PC-3 (cell line): ENCODE measurements around the gene MIPOL1.

Source experiments
- CTCF ChIP-seq: fragments of 300-600 bp; sonication (generic); conservative IDR thresholded peaks from 2 replicates; pipeline ENCODE4 v1.5.1; 2017; ENCODE audit warnings: antibody characterized with exemption, low read depth, mild to moderate bottlenecking, low read length
- EZH2 ChIP-seq: fragments of 300-600 bp; sonication (generic); IDR thresholded peaks from one replicate; pipeline ENCODE4 v1.6.1; 2017; ENCODE audit warnings: antibody characterized with exemption, mild to moderate bottlenecking, low read length; ENCODE audit not compliant: unreplicated experiment

- no peak for TF ChIP-seq CTCF
- no peak for TF ChIP-seq EZH2
These were observed 72.9 kb downstream of the MIPOL1 start for GRCh38 chr14:37270629-37271028.
